Measurements from ENCODE around the gene MTHFD2.
A peak's percentile ranks its signal among the peaks of the same experiment; 100 is the strongest.

The MTHFD2 gene

GRCh38 chr2:74201196-74201595 lies 2.8 kb downstream of the MTHFD2 start:
- CTCF ChIA-PET, result interaction anchor here (0.6 kb wide), 1 partner anchor 873 kb away, joined by 3 read pairs; no protein-coding TSS in a partner anchor
- Histone ChIP-seq H3K27ac (ENCODE audit: extremely low read depth, low read depth, low read length) (no peak overlapping the region), H3K4me3 (ENCODE audit: low read depth, low read length) (no peak overlapping the region), H3K4me1 (ENCODE audit: control insufficient read depth, insufficient read depth, low read length) (peaks cover 21% of the 10 kb centered on the region), H3K9me3 (ENCODE audit: control insufficient read depth, insufficient read depth, low read depth, low read length) (no peaks in the 10 kb centered on the region), H3K36me3 (ENCODE audit: control insufficient read depth in 2 of 2, insufficient read depth in 1 of 2, low read length in 2 of 2) (peaks cover 6 to 8% of the 10 kb centered on the region in 2 experiments; a peak in 2 of 3 replicates)
- POLR2A ChIA-PET, result interaction anchor here (0.7 to 0.9 kb wide), 3 partner anchors 23 to 268 kb away, joined by 3 to 6 read pairs (median 3); partner anchors contain the start of gene MOB1A
- TF ChIP-seq OVOL3 (tag by site-specific recombination; IDR thresholded peaks at IDR 0.05) (no peak), ZNF280D (tag by site-specific recombination; IDR thresholded peaks at IDR 0.05) (no peak), ZNF202 (tag by site-specific recombination; IDR thresholded peaks at IDR 0.05; ENCODE audit: borderline replicate concordance) (no peak), ZNF302 (tag by site-specific recombination; IDR thresholded peaks at IDR 0.05; ENCODE audit: low read depth) (no peak), ZNF629 (tag by site-specific recombination; IDR thresholded peaks at IDR 0.05) (no peak), ZFHX2 (tag by site-specific recombination; conservative IDR thresholded peaks at IDR 0.05) (no peak), ZNF362 (tag by site-specific recombination; IDR thresholded peaks at IDR 0.05) (peak; percentile 28; the same call in 1 of the 2 replicates), ZNF768 (tag by site-specific recombination; IDR thresholded peaks at IDR 0.05) (no peak), ZBTB17 (tag by site-specific recombination; IDR thresholded peaks at IDR 0.05) (peak; percentile 67), ZNF404 (tag by site-specific recombination; IDR thresholded peaks at IDR 0.05) (no peak), FEZF1 (tag by site-specific recombination; IDR thresholded peaks at IDR 0.05) (no peak), ZNF639 (tag by site-specific recombination; IDR thresholded peaks at IDR 0.05) (no peak), KLF10 (tag by site-specific recombination; IDR thresholded peaks at IDR 0.05) (no peak), HOXA7 (CRISPR knock-in tag; IDR thresholded peaks at IDR 0.05; ENCODE audit: borderline replicate concordance) (no peak)

GRCh38 chr2:74201596-74201995 lies 3.2 kb downstream of the MTHFD2 start:
- Histone ChIP-seq H3K27ac (ENCODE audit: extremely low read depth, low read depth, low read length) (no peak overlapping the region), H3K36me3 (ENCODE audit: control insufficient read depth in 2 of 2, insufficient read depth in 1 of 2, low read length in 2 of 2) (peaks cover 6 to 8% of the 10 kb centered on the region in 2 experiments; a peak in 2 of 3 replicates), H3K4me1 (ENCODE audit: control insufficient read depth, insufficient read depth, low read length) (peaks cover 21% of the 10 kb centered on the region), H3K4me3 (ENCODE audit: low read depth, low read length) (no peak overlapping the region), H3K9me3 (ENCODE audit: control insufficient read depth, insufficient read depth, low read depth, low read length) (no peaks in the 10 kb centered on the region)
- ChIA-PET POLR2A (interaction anchor here (0.7 to 0.9 kb wide), 3 partner anchors 23 to 269 kb away, joined by 3 to 6 read pairs (median 3); partner anchors contain the start of gene MOB1A), CTCF (interaction anchor here (0.6 kb wide), 1 partner anchor 873 kb away, joined by 3 read pairs; no protein-coding TSS in a partner anchor)
- TF ChIP-seq ZNF792 (tag by site-specific recombination; IDR thresholded peaks at IDR 0.05) (no peak), BCL11A (tag by site-specific recombination; IDR thresholded peaks at IDR 0.05; ENCODE audit: low read depth) (peak; percentile 15; the same call in 1 of the 2 replicates), SP3 (tag by site-specific recombination; IDR thresholded peaks at IDR 0.05) (no peak), ZBTB17 (tag by site-specific recombination; IDR thresholded peaks at IDR 0.05) (no peak; the same call in 1 of the 2 replicates), TSHZ1 (tag by site-specific recombination; IDR thresholded peaks at IDR 0.05; ENCODE audit: borderline replicate concordance) (0 out of 2 replicates have a peak, but pooled peaks have one; percentile 47), ZNF530 (tag by site-specific recombination; IDR thresholded peaks at IDR 0.05; ENCODE audit: low read depth) (no peak), OVOL3 (tag by site-specific recombination; IDR thresholded peaks at IDR 0.05) (0 out of 2 replicates have a peak, but pooled peaks have one; percentile 37), HIC1 (tag by site-specific recombination; IDR thresholded peaks at IDR 0.05) (no peak), ZBTB21 (tag by site-specific recombination; IDR thresholded peaks at IDR 0.05) (no peak; the same call in 1 of the 2 replicates), SP7 (tag by site-specific recombination; IDR thresholded peaks at IDR 0.05) (peak; percentile 54; the same call in 1 of the 2 replicates), ZNF529 (tag by site-specific recombination; IDR thresholded peaks at IDR 0.05; ENCODE audit: insufficient replicate concordance) (no peak)

All from HEK293 (cell line).